A204.1 (cell line): Measurements from ENCODE around the gene YPEL3.
"Not testable (repeated sequence)": the region's sequence is repeated elsewhere in the genome, so short reads cannot be mapped to it uniquely, and the experiment has no call there.

Source experiments
- FAIRE-seq: peaks from 2 replicates; lab custom pipeline; 2012; peaks lifted over from hg19 to GRCh38; lab: Jason Lieb, UNC

Gene YPEL3, protein sequence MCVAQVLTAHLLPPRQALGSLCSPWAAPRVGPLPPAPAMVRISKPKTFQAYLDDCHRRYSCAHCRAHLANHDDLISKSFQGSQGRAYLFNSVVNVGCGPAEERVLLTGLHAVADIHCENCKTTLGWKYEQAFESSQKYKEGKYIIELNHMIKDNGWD

DNA sequence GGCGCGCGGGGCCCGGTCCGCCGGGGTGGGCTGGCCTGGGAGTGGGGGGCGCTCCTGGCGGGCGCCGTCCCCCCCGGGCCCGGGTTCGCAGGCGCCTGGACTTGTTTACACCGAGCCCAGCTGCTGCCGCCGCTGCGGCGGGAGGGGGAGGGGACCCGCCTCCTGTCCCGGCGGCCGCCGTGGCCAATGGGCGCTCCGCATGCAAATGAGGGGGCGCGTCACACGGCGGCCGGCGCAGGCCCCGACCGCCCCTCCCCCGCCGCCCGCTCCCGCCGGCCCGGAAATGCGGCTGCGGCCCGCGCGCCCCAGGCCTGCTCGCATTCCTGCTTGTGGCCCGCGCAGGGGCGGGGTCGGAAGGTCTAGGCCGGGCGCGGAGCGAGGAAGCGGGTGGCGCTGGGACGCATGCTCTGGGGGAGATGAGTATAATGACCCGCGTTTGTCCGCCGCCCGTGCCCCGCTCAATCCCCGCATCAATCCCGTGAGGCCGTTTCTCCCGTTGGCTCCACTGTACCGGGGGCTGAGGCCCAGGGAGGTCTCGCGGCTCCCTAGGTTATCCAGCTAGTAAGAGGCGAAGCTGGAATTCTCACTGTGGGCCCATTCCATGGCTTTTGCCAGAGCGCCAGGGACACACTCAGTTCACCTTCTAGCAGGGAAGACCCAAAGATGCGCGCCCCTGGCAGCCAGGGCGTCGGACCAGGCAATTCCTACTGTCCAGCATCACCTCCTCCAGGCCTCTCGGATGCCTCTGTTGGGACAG is at the start of gene YPEL3:
Gene YPEL3 (minus strand): TSS at position 109 of the 757 bp plus-strand sequence. CDS start 731 bp downstream, outside the sequence.
- FAIRE-seq = no peak

DNA sequence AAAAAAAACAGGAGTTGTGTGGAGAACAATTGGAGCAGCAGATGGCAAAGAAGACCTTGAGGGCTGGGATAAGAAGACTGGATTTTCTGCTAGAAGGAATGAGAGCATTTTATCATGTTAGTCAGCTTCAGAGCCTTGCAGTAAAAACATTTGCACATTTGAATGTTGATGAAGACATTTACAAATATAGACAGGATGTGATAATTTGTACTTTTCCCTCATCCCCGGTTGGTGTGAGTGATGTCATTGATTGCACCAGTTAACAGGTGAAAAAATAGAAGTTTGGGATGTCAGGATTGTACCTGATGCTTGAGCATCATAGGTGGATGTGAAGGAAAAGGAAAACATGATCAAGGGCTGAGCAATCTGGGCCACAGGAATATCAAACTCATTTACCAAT is 49.6 kb upstream of the YPEL3 start:
- no peak for FAIRE-seq

DNA sequence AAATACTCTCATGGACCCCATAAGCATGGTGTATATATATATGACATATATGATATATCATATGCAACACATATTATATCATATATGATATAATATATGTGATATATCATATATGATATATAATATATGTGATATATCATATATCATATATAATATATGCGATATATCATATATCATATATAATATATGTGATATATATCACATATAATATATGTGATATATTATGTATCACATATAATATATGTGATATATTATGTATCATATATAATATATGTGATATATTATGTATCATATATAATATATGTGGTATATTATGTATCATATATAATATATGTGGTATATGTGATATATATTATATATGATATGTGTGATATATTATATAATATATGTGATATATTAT is 48.9 kb upstream of the YPEL3 start:
- FAIRE-seq = peak; percentile 98

- no peak for FAIRE-seq
These were observed 48.0 kb upstream of the YPEL3 start for GRCh38 chr16:30144017-30144416.

GRCh38 chr16:30143347-30143702 is 47.3 kb upstream of the YPEL3 start:
- no peak for FAIRE-seq

GRCh38 chr16:30142672-30143346 is 46.8 kb upstream of the YPEL3 start:
- no peak for FAIRE-seq

- no peak for FAIRE-seq
These were observed 45.7 kb upstream of the YPEL3 start for GRCh38 chr16:30141750-30142149.

DNA sequence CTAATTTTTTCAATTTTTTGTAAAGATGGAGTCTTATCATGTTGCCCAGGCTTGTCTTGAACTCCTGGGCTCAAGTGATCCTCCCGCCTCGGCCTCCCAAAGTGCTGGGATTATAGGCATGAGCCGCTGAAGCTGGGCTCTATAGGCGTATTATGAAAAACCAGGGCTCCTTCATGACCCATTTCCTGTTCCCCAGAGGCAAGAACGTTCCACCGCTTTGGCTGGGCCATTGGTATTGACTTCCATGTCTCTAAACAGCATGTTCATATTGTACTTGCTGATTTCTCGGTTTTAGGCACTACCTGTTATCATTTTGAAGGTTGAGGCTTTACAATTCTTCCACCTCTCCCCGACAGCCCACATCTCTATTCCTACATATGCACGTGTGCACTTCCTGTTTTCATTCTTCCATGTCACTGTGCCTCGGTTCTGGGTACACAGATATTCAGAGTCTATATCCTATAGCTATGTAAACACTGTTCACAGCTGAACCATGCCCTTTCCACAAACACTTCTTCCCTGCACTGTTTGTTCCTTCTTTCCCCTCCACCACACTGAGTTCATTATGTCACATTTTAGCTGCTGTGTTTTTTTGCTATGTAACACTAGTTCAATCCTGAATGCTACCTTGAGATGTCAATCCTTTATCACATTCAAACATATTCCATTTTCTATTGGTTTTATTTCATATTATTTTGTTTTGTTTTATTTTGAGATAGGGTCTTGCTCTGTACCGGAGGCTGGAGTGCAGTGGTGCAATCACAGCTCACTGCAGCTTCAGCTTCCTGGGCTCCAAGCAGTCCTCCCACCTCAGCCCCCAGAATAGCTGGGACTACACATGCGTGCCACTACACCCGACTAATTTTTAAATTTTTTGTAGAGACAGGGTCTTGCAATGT is 43.8 kb upstream of the YPEL3 start:
- FAIRE-seq = no peak

- no peak for FAIRE-seq
These were observed 41.9 kb upstream of the YPEL3 start for GRCh38 chr16:30137897-30138296.

DNA sequence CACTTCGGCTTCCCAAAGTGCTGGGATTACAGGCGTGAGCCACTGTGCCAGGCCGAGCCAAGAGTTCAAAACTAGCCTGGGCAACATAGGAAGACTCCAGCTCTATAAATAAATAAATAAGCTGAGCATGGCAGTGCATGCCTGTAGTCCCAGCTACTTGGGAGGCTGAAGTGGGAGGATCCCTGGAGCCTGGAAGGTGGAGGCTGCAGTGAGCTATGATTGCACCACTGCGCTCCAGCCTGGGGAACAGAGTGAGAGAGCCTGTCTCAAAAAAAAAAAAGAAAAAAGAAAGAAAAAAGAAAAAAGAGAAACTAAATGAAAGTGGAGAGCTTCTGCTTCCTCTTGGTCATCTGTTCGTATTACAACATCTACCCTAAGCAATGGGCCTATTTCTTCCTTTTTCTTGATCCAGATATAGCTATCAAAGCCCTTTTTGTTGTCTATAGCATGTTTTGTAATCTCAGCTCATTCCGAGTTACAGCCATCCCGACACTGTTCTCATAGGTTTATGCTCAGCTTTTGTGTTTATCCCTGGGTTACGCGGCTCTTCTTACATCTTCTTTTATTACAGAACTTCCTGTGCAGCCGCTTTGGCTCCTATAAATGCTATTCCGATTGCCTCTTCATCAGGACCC is 41.1 kb upstream of the YPEL3 start:
- FAIRE-seq = no peak

- no peak for FAIRE-seq
These were observed 36.6 kb upstream of the YPEL3 start for GRCh38 chr16:30132591-30132990.

GRCh38 chr16:30131869-30132475 is 36.0 kb upstream of the YPEL3 start:
- no peak for FAIRE-seq

GRCh38 chr16:30127993-30128392 is 32.0 kb upstream of the YPEL3 start:
- no peak for FAIRE-seq

DNA sequence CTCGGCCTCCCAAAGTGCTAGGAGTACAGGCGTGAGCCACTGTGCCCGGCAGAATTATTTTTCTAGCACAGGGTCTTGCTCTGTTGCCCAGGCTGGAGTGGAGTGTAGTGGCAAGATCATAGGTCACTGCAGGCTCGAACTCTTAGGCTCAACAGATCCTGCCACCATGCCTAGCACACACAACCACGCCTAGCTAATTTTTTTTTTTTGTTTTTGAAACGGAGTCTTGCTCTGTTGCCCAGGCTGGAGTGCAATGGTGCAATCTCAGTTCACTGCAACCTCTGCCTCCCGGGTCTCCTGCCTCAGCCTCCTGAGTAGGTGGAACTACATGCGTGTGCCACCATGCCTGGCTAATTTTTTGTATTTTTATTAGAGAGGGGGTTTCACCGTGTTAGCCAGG is 29.7 kb upstream of the YPEL3 start:
- not testable (repeated sequence) for FAIRE-seq

GRCh38 chr16:30124985-30125379 is 29.0 kb upstream of the YPEL3 start:
- FAIRE-seq = no peak

DNA sequence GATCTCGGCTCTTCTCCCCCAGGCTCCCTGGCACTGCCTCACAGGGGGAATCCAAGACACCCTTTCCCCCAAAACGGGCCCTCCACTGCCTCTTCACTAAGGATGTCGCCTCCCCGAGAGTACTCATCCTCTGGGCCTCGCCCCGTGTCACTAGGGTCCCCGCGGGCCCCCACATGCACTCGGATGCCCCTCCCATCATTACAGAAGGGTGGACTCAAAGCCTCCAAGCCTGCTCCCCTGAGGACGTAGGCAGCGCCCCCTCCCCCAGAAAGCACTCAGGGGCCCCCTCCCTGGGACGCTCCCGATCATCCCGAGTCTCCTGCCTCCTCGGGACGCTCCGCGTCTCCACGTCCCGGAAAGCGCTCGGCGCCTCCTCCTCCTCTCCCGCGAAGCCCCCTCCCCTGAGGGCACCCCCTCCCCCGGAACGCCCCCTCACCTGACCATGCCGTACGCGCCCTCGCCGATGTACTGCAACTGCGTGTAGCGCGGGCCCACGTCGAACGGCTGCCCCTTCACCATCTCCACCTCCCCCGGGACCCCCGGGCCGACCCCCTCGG is 26.7 kb upstream of the YPEL3 start:
- FAIRE-seq = no peak

DNA sequence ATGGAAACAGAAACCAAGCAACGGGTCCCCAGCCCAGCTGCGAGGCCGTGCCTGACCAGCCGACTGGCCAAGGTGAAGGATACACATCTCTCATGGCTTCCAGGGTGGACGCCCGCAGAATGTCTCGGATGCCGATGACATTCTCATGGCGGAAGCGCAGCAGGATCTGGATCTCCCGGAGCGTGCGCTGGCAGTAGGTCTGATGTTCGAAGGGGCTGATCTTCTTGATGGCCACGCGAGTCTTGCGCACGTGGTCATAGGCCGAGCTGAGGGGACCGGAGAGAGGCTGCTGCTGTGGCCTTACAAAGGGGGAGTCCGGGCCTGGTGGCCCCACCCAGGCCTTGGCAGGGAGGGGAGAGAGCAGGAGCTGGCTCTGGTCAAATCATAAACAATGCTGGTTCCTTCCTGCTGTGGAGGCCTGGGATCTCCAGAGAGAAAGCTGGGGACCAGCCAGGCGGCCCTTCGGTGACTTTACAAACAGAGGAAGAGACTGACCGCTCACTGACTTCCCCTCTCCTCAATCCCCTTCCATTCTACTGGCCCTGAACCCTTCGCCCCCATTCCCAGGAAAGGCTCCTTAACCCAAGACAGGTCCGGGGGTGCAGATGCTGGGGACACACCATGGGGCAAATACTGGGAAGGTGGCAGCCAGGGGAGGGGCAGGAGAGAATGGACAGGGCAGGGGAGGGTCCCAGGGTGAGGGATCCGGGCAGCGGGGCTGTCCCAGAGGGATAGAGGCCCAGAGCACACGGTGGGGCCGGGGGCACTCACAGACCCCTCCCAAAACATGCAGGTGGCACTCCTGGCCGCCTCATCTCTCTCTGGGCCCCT is 25.9 kb upstream of the YPEL3 start:
- no peak for FAIRE-seq

- FAIRE-seq = no peak
These were observed 24.5 kb upstream of the YPEL3 start for GRCh38 chr16:30120340-30121105.

DNA sequence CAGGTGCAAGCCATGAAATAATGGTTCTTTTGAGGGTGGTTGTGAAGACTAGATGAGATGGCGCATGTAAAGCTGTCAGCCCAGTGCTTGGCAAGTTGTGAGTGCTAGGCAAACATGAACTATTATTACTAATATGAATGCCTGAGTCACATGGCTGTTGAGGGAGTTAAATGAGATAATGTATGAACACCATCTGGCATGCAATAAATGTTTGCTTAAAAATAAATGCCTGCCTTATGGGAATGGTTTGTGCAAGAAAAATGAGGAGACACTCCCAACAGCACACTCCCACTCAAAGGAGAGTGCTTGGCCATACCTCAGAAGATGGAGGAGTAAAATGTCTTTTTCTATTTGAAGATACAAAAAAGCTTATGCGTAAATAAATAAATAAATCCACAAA is 23.4 kb upstream of the YPEL3 start:
- no peak for FAIRE-seq

DNA sequence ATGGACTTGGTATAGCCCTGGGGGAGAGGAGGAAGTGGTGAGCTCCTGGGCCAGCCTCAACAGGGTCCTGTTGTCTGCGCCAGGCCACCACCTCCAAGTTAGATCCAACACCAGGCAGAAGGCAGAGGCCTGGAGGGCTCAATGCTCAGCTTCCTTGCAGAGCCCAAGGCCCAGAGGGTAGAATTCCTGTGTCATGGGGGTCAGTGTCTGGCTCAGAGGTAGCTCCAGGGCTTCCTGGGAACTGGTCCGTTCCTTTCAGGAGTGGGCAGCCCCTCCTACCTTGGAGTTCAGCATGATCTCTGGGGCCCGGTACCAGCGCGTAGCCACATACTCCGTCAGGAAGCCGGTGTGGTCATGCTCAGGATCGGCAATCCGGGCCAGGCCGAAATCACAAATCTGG is 21.8 kb upstream of the YPEL3 start:
- no peak for FAIRE-seq
